ENCODE results near the gene SMAD6. TPM values are rescaled to one million over a fixed set of nuclear protein-coding genes. Genes with fewer than 3 reads are reported as not detected.
A peak's percentile ranks its signal among the peaks of the same experiment; 100 is the strongest.

The SMAD6 gene
- total and polyA plus RNA-seq, 9 of the 15 experiments (the other 6 are each of a cell fraction or from before 2014, with no cell fraction given) = 0.10 to 15.5 (median 3.7) TPM

GRCh38 chr15:66661432-66662096 lies 40.5 kb upstream of the SMAD6 start (continued):
- TF ChIP-seq RREB1 (CRISPR knock-in tag; IDR thresholded peaks at IDR 0.05) (0 out of 2 replicates have a peak, but pooled peaks have one; percentile 65), SRSF9 (IDR thresholded peaks at IDR 0.05; ENCODE audit: borderline replicate concordance, low read depth, low read length) (no peak), ELF1 (tag; IDR thresholded peaks at IDR 0.05) (peak; percentile 76), HLTF (IDR thresholded peaks at IDR 0.05) (0 out of 2 replicates have a peak, but pooled peaks have one; percentile 27), POLR2AphosphoS5 (IDR thresholded peaks at IDR 0.05; ENCODE audit: control insufficient read depth, insufficient read depth, low read depth, low read length) (no peak; the same call in 1 of the 2 replicates), PRDM10 (IDR thresholded peaks at IDR 0.05; ENCODE audit: partially characterized antibody) (peak; percentile 52), TAL1 (IDR thresholded peaks at IDR 0.05) (peak; percentile 10; the same call in 1 of the 2 replicates), ZBTB33 (CRISPR knock-in tag; IDR thresholded peaks at IDR 0.05) (peak; percentile 17; the same call in 1 of the 2 replicates), ZNF449 (CRISPR knock-in tag; IDR thresholded peaks at IDR 0.05) (0 out of 2 replicates have a peak, but pooled peaks have one; percentile 53), MBD2 (IDR thresholded peaks at IDR 0.05; ENCODE audit: borderline replicate concordance, low read depth) (peak; percentile 53; the same call in 1 of the 2 replicates), NR2C2 (CRISPR knock-in tag; IDR thresholded peaks at IDR 0.05) (no peak), NR2C2 (tag; IDR thresholded peaks at IDR 0.05) (peak; percentile 64), CHD2 (IDR thresholded peaks at IDR 0.05; ENCODE audit: low read depth, low read length) (no peak)

Data from K562 (cell line).